ENCODE measurements around the gene DIS3L2.

DIS3L2 gene

DNA sequence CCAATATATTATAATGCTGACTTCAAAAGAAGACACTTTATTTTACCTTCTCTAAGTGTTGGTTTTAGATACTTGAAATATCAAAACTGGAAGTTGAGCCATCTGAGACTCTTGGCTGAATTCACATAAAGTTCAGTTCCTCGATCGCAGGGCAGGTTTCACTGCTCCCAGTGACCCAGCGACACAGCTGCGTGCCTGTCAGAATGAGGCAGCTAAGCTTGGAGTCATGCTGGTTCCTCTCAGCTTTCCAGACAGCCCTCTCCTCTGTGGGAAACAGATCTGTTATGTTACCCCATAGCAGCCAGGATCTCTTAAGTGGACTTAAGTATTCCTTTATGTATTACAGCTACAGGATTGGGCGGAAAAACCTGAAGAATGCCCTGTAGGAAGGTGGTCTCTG is 274.2 kb downstream of the DIS3L2 start:
- no peak for DNase-seq

DNA sequence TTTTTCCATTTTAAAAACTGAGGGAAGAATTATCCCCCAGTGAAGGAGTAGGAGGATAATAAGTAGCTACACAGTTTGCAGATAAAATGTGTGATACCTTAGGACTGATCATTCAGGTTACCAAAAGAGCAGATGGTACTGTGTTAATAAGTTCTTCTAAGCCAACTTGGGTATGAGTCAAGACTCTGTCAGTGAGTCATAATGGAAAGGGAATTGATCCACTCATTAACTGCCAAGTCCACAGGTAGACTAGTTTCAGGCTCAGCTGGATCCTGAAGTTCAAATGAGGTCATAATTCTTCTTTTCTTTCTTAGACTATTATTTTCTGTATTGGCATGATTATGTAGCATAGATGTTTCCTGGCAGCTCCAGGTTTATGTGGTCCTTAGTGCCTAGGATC is 274.7 kb downstream of the DIS3L2 start:
- DNase-seq, result no peak

DNA sequence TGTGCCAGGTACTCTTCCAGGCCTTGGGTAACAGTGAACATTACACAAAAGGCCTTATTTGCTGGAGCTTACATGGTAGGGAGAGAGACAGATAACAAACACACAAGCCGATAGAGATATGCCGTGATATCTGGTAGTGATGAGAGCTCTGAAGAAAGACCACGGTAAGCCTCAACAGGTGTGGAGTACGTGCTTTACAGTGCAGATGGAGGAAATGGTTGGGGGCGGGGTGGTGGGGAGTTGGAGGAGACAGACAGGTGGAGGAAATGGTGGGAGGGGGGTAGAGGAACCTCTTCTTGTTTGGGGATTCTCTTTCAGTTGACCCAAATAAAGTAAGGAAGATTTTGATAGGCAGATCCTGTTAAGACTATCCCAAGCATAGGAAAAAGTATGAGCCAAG is 276.0 kb downstream of the DIS3L2 start:
- DNase-seq, result no peak

DNA sequence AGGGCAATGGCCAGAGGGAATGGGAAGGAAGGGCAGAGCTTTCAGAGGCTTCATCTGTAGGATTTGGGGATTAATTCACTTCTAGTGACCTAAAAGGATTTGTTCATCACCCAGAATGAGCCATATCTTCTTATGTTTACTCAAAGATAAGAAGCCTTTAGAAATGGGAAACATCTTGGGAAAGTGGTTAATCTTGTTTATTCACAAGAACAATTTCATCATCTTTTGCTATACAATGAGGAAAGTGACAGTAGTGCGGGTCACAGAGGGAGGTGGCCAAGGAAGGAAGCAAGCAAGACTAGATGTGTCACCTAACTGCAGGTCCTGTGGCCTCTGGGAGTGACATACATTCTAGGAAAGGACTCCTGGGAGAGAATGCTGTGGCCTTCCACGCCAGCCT is 276.6 kb downstream of the DIS3L2 start:
- DNase-seq, result peak; percentile 5

DNA sequence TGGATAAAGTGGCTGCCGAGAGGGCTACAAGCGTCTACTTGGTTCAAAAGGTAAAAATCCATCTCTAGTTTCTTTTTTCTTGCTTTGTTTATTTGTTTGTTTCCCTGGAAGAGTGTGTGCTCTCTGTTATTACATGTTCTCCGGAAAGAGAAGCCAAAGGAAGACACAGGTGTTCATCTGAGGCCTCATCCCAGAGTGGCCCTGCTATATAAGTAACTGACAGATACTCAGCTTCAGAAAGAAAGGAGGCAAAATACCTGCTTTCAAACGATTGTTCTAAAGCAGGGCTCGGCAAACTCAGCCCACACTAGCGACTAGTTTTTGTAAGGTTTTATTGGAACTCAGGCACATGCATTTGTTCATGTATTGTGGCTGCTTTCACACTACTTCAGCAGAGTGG is 277.1 kb downstream of the DIS3L2 start:
- no peak for DNase-seq

DNA sequence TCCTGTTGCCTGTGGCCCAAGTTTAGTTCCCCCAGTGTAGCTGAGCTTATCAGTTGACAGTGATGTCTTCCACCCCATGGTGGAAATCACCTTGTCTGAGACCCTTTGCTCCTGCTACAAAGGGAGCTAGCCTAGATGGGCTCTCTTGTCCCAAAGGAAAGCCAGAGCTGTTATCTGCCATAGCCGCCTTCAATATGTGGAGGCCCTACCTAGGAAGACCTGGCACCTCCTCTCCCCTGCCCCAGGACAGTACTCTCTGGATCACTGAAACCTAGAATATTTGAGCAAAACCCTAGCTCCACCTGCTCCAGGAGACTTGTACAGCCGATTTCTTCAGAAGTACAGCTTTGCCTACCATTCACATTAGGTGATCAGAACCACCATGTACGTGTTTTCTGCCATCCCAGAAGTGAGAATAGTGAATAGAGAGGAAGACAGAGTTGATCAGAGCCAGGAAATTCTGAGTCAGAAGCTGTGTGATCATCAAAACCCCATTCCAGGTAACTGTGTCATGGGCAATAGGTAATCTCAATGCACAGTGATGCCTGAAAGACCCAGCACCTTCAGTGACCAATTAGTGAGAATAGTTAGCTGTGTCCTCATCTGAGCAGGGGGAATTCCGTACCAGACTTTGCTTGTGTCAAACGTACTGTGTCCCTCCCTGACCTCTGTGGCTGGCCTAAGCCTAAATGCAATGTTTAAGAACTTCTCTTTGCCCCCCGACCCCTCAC is 278.6 kb downstream of the DIS3L2 start:
- no peak for DNase-seq

DNA sequence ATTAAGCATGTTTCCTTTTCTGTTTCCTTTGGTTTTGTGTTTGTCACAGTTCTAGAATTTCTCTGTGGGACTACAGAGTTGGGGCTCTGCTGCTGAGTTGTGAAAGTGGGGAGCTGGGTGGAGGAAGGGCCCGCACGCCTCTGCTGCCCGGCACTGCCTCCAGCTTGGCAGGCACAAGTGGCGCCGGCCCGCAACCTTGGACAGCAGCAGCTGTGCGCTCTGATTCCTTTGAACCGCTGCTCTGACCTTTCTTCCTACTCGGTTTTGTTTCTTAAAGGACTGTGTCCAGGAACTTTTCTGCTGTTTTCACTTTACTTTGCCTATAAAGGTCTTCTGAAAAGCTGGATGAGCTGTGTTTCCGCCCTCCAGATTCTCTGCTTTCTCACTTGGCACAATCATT is 279.4 kb downstream of the DIS3L2 start:
- DNase-seq, result no peak

DNA sequence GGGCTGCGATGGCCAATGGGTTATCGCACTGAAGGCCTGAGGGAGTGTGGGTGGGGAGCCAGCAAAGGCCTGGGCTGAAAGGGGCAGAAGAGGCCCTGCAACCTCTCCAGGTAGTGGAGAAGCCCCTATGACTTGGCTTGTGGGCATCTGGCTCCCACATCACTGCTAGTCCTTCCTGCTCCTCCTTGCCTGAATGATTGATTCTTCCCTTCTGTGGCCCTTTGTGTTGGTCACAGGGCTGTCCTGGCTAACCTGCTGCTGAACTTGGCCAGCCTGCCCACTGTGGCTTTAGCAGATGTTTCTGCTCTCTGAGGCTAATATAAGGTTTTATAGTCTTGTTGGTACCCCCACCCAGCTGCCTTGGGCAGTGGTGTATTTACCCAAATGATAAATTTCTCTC is 280.8 kb downstream of the DIS3L2 start:
- DNase-seq, result no peak

DNA sequence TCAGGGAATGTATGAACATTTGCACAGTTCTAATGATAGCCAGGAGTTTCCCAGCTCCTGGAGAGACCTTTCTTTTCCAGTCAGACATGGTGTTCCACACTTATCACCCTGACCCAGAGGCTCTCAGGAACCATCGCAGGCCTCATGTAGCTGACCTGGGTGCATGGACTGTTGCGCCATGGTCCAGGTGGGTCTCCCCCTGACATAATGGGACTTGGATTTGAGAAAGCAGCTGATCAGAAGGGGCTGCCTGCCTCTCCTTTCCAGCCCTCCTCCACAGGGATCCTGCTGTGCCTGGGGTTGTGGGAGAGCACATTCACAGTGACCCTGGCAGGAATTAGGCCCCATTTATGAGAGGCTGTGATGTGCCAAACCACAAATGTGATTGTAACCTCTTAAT is 283.6 kb downstream of the DIS3L2 start:
- no peak for DNase-seq

DNA sequence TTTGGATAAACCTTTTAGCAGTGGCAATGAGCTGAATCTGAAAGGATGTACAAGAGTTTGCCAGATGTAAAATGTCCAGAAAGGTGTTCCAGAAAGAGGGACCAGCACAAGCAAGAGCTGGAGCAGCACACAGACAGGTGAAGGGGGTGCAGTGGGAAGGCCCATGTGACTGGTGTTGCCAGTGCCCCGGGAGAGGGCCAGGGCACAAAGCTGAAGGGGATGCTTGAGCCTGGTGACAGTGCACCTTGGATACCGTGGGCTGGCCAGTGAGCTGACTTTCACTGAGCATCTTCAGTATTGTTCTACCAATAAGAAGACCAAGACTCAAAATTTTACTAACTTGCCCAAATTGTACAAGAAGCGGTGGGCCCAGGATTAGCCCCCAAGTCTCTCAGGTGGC is 284.7 kb downstream of the DIS3L2 start:
- no peak for DNase-seq

DNA sequence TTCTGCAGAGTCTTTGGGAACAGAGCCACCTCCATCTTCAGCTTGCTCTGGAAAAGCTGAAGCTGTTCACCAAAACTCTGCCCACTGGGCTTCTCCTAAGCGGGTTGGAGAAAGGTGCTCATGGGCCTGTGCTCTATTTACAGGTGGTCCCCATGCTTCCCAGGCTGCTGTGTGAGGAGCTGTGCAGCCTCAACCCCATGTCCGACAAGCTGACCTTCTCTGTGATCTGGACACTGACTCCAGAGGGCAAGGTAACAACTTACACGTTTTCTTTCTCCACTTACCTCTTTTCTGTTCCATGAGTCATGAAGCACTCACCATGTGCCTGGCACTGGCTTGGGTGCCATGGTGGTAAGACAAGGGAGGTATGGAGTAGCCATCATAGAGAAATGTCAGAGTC is 287.6 kb downstream of the DIS3L2 start:
- DNase-seq, result no peak

DNA sequence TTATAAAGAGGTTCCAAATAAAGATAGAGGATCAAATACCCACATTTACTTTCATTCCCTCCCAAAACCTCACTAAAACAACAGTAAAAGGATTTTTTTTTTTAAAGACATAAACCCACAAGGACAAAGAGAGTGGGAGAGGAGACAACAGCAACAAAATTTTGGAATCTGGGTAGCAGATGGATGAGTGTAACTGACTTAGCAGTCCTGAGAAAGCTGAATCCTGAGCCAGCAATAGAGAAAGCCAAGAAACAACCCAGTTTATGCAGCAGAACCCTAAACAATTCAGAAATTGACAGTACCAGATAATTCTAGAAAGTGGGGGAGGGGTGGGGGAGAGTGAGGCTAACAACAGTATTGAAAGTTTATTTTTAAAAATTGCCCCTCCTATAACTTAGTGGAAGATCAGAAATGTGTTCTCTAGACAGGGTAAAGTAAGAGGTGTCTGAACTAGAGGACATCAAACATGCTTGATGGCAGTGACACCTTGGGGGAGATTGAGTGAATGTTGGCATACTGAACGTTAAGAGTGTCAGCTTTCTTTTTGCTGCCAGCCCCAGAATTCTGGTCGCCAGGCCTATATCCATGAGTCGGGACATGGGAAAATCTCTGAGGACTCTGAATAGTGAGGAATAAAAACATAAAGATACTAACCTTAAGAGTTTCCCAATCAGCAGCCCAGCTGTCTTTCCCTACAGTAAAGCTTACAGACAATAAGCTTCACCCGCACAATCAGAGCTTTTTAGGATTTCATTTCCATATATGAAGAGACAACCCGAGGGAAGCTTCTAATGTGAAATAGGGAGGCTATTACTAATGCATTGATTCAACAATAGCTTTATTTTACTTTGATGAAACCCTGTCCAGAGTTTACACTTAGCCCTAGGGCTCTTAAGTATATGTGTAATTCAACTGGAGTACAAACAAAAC is 289.0 kb downstream of the DIS3L2 start:
- DNase-seq, result no peak

DNA sequence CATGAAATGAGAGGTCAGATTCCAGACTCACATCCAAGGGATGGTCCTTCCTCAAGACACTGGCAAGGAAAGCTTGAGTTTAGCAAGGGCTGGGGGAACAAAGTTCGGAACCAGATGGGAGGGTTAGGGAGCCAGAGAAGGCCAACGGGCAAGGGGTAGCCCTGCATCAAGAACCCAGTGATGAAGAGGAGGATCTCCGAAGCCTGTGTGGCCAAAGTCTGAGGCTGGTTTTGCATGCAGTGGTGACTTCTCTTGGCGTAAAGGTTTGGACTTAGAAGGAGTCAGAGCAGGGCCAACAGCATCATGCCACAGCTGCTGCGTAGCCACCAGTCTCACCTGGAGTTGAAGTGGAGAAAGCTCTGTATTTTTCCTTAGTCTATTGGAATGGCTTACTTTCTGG is 293.5 kb downstream of the DIS3L2 start:
- DNase-seq, result no peak

DNA sequence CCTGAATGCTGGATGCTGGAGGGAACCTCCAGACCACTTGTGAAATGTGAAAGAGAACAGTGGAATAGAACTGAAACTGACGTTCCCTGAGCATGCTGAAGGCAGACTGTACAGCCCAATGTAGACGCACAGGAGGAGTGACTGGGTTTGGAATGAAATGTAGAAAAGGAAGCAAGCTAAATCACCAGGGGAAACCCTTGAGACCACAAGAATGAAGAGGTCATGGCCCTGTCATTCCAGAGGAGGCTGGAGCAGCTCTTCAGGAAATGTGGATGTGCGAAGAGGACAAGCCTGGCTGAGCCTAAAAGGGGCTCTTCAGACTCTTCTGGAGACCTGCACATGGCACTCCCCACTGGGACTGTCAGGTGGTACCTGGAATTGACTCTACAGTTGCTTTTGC is 298.6 kb downstream of the DIS3L2 start:
- peak; percentile 3 for DNase-seq

DNA sequence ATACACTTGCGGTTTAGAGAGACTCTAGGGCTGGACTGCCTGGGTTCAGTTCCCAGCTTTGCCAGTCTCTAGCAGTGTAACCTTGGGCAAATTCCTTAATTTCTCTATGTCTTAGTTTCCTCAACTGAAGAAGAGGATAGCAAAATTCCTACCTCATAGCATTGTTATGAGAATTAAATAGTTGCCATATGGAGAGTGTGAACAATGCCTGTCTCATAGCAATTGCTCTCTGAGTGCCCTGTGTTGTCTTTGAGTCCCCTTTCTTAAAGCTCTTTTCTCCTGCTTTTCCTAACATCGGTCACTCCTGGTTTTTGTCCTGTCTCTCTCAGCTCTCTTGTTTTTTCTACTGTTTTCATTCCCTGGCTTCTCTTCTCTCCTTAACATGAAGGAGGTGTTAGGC is 300.3 kb downstream of the DIS3L2 start:
- no peak for DNase-seq

DNA sequence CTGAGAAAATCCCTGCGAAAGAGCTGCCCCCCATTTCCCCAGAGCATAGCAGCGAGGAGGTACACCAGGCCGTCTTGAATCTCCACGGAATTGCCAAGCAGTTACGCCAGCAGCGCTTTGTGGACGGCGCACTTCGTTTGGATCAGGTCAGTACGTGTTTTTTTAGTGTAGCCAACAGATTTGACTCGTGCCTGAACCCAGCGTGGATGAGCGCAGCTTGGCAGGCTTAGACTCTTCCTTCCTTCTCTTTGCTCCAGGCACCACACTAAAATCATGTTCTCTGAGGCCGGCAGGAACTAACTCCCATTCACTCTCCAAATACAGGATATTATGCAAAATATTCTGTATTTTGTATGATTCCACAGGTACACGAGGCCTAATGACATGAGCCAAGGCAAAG is 301.8 kb downstream of the DIS3L2 start:
- no peak for DNase-seq

DNA sequence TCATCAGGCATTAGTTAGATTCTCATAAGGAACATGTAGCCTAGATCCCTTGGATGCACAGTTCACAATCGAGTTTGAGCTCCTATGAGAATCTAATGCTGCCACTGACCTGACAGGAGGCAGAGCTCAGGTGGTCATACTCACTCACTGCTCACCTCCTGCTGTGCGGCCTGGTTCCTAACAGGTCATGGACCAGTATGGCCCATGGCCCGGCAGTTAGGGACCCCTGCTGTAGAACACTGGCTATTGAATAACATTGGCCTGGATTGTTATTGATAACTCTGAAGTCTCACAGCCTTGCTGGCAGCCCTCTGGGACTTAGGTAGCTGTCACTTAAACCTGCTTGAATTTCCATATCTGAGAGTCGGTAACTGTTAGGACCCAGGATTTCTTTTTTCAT is 302.6 kb downstream of the DIS3L2 start:
- no peak for DNase-seq

DNA sequence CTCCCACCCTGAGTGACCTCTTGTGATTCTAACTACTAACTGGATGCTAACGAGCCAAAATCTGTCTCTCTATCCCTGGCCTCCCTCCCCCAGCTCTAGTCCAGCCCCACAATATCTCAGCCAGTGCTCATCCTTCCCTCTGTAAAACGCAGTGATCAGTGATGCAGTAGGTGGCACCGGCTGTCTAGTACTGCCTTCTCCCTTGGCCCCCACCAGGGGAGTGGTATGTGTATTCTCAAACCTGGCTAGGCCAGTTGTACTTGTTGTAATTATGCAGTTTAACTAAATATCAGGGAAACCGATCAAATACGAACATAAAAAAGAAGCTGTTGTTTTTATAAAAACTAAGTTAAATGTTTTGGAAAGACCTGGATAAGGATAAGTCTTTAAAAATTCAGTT is 303.8 kb downstream of the DIS3L2 start:
- no peak for DNase-seq

DNA sequence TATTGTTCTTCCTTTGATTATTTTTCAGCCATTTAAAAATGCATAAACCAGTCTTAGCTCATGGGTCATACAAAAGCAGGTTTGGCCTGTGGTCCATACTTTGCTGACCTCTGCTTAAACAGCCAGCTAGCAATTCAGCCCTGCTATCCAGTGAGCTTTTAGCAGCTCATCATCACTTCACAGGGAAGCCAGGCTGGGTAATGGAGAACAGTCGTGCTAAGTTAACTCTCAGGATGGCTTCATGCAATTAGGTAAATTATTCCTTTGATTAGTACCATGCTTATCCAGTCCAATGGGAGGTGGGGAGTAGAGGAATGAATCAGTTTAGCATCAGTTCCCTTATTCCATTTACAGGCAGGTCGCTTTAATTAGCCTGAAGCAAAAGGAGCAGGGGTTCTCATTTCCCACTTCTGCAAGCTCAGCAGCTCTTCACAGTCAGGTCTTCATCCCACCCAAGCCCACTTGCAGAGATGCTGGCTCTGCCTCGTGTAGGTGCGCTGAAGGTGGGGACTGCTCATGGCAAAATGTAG is 307.2 kb downstream of the DIS3L2 start:
- DNase-seq, result no peak

DNA sequence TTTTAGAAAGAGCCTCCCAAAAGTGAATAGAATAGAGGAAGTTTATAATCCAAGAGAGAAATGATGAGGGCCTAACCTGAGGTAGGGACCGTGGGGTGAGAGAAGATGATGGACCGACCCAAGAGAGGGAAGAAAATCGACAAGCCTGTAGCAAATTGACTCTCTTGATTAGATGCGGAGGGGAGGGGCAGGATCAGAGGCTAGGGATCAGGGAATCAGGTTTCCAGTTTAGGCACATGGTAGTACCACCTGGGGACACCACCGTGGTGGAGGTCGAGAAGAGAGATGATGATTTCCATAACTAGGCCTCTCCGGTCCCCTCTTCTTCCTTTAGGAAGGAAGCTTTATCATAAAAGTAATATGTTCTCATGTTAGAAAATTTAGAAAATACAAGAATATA is 308.4 kb downstream of the DIS3L2 start:
- DNase-seq, result no peak

DNA sequence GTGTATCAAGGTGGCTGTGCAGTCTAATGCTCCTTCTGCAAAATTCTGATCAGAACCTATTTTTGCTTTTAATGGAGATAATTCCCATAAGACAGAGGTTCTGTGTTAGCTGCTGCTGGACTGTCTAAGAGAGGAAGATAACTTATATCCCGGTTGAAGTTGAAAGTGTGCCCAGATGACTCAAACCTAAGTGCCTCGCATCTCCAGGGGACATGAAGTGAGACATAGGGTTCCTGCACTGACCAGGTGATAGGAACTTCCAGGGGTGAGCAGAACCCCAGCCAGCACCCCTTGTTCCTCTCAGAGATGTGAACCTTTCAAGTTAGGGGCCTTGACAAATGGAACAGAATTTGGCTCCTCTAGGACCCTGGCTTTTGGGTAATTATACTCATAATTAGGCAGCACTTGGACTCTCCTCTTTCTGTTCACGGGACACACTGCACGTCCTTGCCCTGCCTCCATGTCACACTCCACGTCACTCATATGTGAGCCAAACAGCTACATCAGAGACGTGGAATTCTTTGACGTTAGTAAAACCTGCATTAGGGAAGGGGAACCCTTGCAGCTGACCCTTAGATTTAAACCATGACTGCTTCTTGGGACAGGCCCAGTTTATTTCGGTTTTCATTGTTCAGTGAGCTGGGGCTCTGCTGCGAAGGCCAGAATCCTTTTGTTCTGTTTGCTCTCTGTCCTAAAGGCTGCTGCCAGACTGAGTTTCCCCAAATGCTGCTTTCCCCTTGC is 312.6 kb downstream of the DIS3L2 start:
- no peak for DNase-seq

DNA sequence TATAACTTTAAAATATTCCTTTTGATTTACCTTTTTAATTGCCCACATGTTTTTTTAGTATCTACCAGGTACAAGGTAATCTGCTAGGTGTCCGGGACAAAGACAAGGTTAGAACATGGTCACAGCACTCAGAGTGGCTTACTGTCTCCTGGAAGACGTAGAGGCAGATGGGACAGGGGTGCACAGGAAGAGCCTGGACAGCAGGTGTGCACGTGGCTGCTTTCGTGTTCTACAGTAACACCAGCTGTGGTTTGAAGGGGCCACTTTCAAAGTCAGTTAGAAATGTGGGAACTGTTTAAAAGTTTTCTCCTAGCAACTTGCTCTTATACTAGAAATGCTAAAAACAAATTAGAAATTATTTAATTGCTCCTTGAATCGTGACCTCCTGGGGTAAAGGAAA is 314.2 kb downstream of the DIS3L2 start:
- no peak for DNase-seq

DNA sequence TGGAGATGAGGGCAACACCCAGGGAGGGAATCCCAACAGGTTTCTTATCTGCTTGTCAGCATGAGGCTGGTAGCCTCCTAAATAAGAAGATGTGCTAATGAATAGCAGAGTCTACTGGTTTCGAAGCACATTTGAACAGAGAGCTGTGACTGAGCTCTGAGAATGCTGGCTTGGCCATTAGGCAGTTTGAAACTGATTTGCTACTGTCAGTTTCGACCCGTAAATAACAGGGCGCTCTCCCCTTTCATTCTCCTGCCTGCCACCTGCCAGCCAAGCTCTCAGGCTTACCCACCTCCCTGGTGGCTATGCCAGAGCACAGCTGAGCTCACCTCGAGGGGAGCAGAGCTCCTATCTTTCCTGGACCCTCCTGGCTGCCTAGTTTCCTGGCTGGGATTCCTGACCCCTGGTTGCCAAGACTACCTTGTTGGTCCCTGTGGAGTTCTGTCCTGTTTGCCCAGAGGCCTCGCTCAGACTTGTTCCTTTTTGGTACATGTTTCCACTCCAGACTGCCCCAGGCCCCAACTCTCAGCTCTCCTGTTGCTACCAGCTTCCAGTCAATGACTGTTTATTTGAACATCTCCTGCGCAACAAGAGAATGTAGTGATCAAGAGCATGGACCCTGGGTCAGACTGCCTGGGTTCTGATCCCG is 314.7 kb downstream of the DIS3L2 start:
- DNase-seq, result no peak

Measured in suppressor macrophage treated with lipopolysaccharide for 4 hours (primary cell).